ENCODE measurements around the gene ANO8.
"Not testable (repeated sequence)": the region's sequence is repeated elsewhere in the genome, so short reads cannot be mapped to it uniquely, and the experiment has no call there.

The ANO8 gene

DNA sequence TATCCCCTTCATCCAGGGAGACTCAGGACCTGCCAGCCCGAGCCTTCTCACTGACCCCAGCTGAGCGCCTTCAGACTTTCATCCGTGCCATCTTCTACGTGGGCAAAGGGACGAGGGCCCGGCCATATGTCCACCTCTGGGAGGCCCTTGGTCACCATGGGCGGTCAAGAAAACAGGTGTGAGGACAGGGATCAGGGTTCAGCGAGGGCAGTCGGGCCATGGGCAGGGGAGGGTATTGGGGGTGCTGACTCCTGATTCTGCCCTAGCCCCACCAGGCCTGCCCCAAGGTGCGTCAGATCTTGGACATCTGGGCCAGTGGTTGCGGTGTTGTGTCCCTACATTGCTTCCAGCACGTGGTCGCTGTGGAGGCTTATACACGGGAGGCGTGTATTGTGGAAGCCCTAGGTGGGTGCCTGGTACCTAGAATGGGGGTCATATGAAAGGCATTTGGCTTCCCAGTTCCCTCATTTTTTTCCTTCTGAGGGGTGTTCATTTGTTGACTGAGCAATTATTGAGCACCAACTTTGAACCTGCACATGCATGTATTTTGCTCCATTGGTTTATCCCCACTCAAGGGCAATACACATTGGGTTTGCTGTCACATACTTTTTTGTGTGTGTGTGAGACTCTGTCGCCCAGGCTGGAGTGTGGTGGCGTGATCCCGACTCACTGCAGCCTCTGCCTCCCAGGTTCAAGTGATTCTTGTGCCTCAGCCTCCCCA is 49.1 kb downstream of the ANO8 start:
- no peak for DNase-seq

DNA sequence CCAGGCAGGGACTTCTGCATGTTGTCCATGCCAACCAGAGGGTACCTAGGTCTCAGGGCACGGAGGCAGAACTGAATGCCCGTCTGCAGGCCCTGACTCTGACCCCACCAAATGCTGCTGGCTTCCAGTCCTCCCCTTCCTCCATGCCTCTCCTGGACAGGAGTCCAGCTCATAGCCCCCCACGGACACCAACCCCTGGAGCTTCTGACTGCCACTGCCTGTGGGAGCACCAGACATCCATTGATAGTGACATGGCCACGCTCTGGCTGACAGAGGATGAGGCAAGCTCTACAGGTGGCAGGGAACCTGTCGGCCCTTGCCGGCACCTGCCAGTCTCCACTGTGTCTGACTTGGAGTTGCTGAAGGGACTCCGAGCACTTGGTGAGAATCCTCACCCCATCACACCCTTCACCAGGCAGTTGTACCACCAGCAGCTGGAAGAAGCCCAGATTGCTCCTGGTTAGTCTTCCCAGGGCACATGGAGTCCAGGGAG is 51.1 kb downstream of the ANO8 start:
- DNase-seq, result no peak

DNA sequence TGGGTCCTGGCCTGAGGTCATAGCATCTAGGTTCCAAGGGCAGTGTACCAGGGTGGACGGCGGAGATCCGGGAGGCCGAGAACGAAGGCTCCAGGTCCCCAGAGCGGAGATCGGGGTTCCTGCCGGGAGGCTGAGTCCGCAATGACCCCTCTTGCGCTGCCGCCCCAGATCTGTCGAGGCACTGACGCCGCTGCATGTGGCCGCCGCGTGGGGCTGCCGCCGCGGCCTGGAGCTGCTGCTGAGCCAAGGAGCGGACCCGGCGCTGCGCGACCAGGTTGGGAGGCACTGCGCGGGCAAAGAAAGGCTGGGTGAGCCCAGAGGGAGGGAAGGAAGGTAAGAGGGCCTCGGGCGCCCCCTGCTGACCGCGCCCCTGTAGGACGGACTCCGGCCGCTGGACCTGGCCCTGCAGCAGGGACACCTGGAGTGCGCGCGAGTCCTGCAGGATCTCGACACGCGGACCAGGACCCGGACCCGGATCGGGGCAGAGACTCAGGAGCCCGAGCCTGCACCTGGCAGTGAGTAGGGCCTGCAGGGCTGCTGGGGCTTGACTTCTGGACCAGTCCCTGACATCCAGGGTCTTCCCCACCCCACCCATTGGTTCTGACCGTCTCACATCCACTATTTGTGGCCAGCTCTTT is 52.0 kb downstream of the ANO8 start:
- DNase-seq, result peak; percentile 31 to 33

DNA sequence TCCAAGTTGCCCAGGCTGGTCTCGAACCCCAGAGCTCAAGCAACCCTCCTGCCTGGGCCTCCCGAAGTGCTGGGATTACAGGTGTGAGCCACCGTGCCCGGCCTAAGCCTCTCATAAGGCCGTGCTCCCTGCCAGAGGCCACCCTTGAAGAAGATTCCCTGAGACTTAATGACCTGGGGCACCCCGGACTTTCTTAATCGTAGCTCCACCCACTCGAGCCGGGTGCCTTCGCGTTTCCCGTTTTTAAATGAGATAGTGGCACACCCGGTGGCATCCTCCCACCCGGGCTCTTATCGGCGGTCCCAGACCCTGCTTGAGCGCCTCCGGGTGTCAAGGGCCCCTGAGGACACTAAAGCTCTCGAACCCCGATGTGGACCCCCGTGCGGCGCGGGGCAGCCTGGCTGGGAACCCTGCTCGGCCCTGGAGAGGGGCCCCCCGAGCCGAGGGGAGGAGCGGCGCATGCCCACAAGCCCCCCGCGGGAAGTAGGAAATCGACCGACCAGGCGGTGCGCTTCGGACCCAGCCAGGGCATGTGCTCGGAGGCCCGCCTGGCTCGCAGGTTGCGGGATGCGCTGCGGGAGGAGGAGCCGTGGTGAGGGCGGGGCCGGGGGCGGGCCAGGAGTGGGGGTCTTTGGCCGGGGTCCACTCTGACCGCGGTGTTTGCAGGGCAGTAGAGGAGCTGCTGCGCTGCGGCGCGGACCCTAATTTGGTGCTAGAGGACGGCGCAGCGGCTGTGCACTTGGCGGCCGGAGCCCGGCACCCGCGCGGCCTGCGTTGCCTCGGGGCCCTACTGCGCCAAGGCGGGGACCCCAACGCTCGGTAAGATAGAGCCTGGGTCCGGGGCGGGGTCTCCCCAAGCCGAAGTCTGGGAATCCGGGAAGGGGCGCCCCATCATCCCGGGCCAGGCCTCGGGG is 53.0 kb downstream of the ANO8 start, which contains the start of gene ANKLE1:
TSS of gene ANKLE1 (plus strand) at position 511 of the 914 bp plus-strand sequence. CDS start at position 531, 20 bp downstream.
- no peak for DNase-seq

DNA sequence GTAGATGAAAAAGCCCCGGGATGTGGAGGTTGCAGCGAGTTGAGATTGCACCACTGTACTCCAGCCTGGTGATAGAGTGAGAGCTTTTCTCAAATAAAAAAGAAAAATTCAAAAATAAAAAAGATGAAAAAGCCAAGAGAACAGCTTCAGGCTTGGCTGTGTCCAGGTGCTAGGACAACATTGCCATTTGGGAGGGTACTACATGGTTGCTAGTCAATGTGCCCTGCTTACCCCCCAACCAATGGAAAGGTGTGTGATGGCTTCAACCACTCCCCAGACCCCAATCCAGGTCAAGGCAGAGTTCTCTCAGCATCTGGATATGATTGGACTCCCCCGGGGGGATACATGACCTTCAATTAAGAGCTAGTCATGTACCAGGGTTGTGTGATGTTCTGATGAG is 55.2 kb downstream of the ANO8 start:
- DNase-seq, result no peak

DNA sequence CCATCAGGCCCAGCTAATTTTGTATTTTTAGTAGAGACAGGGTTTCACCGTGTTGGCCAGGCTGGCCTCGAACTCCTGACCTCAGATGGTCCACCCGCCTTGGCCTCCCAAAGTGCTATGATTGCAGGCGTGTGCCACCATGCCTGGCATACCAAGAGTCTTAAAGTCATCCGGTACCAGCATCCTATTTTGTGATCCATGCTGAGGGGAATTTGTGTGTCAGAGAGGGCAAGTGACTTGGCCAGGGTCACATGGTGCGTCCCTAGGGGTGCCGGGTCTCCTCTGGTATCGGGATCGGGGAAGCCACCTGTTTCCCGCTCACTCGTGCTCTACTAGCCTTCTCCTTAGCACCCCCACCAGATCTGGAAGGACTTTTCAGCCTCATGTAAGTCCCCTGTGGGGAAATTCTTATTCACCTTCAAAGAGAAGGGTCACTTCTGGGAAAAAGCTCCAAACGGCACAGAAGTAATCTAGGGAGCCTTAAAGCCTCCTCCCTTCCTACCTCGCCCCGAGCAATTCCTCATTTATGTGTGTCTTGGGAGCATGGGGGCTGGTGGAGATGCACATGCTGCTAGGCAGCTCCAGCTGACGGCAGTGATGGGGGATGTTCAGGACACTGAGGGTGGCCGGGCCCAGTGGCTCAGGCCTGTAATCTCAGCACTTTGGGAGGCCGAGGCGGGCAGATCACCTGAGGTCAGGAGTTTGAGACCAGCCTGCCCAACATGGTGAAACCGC is 59.0 kb downstream of the ANO8 start:
- DNase-seq, result no peak

DNA sequence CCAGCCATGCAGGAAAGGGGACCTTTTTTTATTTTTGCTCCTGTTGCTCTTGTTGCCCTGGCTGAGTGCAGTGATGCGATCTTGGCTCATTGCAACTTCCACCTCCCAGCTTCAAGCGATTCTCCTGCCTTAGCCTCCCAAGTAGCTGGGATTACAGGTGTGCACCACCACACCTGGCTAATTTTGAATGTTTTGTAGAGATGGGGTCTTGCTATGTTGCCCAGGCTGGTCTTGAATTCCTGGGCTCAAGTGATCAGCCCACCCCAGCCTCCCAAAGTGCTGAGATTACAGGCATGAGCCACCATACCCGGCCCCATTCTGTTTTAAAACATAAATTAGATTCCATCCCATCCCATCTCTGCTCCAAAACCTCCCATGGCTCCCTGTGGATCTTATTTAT is 59.8 kb downstream of the ANO8 start:
- DNase-seq, result not testable (repeated sequence)

Measured in NCI-H187 (cell line).